ENCODE data around the gene IFIT1. TPM values are rescaled to one million over a fixed set of nuclear protein-coding genes. Genes with fewer than 3 reads are reported as not detected.
"Not testable (repeated sequence)": the region's sequence is repeated elsewhere in the genome, so short reads cannot be mapped to it uniquely, and the experiment has no call there.

The IFIT1 gene
- total RNA-seq, 1 experiment from 2014 or later, result 1.7 TPM

DNA sequence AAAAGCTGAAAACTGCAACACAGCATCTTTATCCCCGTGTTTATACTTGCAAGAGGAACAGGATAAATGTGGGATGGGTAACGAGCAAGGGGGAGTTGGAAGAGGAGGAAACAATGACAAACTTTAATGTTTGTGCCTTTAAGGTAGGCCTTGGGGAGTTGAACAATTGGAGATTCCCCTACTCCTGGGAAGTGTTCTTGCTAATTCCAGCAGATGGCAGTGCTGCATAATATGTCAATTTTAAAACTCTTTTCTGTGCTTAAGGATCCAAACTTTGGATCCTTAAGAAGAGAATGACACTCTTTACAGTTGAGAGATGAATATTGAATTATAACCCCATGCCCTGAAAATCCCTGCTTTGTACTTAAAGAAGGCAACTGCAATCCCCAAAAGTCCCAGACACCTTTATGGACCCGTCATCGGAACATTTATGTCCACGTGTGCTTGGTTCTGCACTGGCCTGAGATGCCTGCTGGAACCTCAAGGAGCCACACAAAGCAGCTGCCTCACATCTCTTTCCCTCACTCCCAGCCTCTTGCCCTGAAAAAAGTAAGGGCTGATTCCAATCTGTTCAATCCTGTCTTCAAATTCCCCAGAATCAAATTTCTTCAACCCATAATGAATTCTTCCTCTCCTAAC, 33.9 kb downstream of the IFIT1 start:
- peak; percentile 59 for DNase-seq (ENCODE audit: extremely low read depth, low read depth)

DNA sequence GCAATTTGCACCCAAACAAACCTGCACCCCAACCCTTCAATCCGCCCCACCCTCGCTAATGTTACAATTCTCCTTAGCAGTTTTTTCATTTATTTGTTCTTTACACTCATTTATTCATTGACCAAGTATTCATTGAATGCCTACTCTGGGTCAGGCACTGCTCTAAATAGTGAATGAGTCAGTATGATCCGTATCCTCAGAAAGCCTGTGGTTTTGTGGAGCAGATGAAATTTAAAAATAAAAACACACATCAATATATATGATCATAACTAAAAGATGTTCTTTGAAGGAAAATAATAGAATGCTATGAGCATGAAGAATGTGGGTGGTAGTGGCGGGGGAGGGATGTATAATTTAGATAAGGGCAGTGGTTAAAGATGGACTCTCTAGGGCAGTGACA, 35.2 kb downstream of the IFIT1 start:
- DNase-seq (ENCODE audit: extremely low read depth, low read depth), result no peak

DNA sequence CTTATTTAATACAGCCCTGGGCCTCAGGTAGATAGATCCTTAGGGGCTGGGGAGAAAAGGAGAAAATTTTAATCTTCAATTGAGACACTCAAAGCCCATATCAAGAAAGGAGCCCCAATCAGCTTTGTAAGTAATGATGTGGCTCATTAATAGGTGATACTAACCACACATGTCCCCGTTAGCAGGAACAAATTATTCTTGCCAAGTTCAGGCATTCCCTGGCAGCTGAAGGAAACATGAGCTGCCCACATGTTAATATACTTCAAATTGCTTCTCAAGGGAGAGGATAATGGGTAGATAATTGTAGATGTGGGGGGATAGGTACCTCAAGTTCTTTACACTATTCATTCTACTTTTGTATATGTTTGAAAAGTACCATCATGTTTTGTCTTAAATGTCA, 36.5 kb downstream of the IFIT1 start:
- no peak for DNase-seq (ENCODE audit: extremely low read depth, low read depth)

DNA sequence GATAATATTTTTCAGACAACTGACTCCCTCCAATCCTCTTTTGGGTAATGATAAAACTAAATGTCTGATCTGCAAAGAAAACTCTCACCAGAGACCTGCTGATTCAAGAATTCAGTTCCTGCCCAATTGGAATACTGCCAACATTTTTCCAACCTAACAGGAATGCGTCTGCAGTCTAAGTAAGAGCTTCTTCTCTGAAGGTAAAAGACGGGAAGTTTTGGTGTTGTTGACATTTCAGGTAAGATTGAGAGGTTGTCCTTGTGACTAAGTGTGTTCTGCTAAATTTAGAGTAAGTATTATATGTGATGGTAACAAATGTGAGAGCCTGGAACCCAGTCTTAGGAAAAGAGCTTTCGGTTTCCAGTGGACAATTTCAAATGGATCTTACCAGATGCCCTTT, 39.6 kb downstream of the IFIT1 start:
- DNase-seq (ENCODE audit: extremely low read depth, low read depth), result no peak

GRCh38 chr10:89438525-89438924, 46.1 kb downstream of the IFIT1 start:
- no peak for DNase-seq (ENCODE audit: extremely low read depth, low read depth)

DNA sequence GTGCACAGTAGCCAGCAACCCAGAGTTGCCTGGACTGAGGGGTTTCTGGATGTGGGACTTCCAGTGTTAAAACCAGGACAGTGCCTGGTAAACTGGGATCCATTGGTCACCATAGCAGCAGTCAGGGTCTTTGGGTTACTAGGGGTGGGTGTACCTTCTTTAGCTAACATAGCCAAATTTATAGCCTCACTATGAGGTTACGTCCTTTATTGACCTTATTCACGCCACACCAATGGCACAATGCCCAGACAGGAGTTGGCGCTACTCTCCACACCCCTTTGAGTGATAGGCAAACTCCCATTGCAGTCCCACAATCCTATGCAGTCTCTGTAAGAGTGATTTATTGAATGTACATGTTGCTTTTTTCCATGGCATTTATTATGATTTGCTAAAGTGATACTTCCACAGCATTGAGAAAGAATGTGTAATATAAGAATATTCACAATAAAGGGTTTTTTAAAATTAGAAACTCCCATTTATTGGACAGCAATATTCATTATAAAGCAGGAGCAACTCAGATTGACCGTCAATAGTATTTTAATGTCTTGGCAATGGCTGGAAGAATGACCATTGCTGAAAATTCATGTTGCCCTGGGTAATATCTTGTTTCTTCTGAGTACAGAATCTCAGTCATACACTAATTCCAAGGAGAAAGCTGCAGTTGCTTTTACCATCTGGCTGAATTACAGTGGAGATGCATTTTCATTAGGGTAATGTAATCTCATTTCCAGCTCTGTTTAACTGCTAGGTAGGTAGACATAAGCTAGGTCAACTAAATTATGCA, 48.0 kb downstream of the IFIT1 start:
- DNase-seq (ENCODE audit: extremely low read depth, low read depth), result no peak

DNA sequence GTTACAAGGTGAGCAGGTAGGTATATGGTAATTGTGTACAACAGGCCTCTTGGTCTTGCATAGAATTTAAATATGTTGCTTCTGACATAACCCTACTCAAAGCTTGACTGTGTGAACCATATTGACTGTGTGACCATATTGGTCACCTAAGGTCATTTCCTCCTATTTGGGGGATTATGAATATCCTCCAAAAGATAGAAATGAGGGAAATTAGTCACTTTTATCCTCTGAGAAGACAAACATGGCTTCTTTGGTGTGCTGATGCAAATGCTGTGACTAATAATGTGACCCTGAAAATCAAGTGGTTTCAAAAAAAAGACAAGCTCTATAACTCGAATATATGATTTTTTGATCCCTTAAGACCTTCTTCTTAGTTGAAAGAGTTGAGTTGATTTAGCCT, 49.9 kb downstream of the IFIT1 start:
- no peak for DNase-seq (ENCODE audit: extremely low read depth, low read depth)

- DNase-seq (ENCODE audit: extremely low read depth, low read depth), result not testable (repeated sequence)
Measured at GRCh38 chr10:89444819-89445218, 52.4 kb downstream of the IFIT1 start.

DNA sequence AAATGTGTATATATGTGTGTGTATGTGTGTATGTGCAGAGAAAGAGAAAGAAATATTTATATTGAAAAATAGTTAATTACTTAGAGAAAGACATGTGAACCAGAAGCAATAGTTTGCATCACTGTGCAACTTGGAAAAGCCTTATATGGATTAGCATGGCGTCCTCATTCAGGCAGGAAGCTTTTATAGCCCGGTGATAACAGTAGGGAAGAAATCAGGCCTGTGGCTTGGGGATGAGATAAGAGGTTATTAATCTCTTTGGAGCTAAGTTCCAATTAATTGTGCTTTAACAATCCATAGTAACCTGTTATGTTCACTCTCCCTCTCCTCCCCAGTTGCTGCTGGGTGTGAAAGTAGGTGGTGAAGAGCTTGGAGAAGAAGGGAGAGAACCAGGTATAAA, 58.5 kb downstream of the IFIT1 start:
- no peak for DNase-seq (ENCODE audit: extremely low read depth, low read depth)

GRCh38 chr10:89452193-89452592, 59.8 kb downstream of the IFIT1 start:
- DNase-seq (ENCODE audit: extremely low read depth, low read depth), result no peak

GRCh38 chr10:89454561-89455347, 62.3 kb downstream of the IFIT1 start:
- DNase-seq (ENCODE audit: extremely low read depth, low read depth), result no peak

Other genes with a start within 250 kb of the IFIT1 start
- gene CH25H, start 185.3 kb upstream of the IFIT1 start, total RNA-seq (2014; rRNA removed; shearing (Covaris generic)), result not detected in 2 replicates
- gene LIPA, start 140.8 kb upstream of the IFIT1 start, total RNA-seq (2014; rRNA removed; shearing (Covaris generic)), result 67.7 and 70.7 TPM in 2 replicates
- gene IFIT2, start 90.6 kb upstream of the IFIT1 start, total RNA-seq (2014; rRNA removed; shearing (Covaris generic)), result 1.1 and 1.2 TPM in 2 replicates
- 2.5 and 3.1 TPM in 2 replicates for gene IFIT3, start 64.6 kb upstream of the IFIT1 start, total RNA-seq (2014; rRNA removed; shearing (Covaris generic))
- not detected in 2 replicates for gene IFIT1B, start 14.6 kb upstream of the IFIT1 start, total RNA-seq (2014; rRNA removed; shearing (Covaris generic))
- 19.5 and 20.1 TPM in 2 replicates for gene IFIT5, start 21.9 kb downstream of the IFIT1 start, total RNA-seq (2014; rRNA removed; shearing (Covaris generic))
- gene SLC16A12, start 143.0 kb downstream of the IFIT1 start, total RNA-seq (2014; rRNA removed; shearing (Covaris generic)), result 0.10 and 0.14 TPM in 2 replicates